ENCODE results near the gene ZNF605. TPM values are rescaled to one million over a fixed set of nuclear protein-coding genes. Genes with fewer than 3 reads are reported as not detected.

Gene ZNF605
- total and polyA plus RNA-seq, 2 of the 8 experiments (the other 6 are each of a cell fraction or from before 2014, with no cell fraction given) = 3.6 to 20.3 TPM

DNA sequence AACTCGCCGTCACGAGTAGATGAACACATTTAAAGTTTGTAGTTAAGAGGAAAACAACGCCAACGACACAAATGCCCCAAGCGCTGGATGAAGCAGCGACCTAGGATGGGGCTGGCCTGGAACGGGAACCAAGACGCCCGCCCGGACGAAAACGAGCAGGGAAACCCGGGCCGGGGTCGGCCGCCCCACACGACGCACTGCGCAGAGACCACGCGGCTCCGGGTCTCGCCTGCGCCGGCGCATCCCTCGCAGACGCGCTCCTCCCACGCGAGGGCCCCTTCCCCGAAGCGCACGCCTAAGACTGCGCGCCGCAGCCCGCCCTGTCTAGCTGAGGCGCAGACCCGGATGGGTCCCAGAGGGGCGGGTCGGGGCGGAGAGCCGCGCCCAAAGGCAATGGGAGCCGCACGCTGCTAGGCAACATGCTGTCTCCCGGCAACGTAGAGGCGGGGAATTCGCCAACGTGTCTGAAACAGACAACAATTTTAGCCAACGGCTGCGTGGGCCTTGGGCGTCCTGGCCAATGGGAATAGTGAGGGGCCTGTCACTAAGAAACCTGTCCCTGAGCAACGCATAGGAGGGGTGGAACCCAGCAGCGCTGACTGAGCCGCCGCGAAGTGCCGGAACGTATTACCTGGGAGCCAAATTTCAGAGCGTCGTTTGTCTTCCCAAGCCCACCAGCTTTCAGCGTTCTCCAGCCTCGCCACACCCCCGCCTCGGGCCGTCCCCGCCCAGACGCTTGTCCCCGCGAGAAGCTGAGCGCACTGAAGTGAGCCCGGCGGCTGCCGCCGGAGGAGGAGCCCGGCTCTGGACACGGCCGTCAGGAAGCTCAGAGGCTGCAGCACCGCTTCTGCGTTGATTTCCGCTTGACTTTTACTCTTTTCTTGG, 47.7 kb downstream of the ZNF605 start (continued):
- TF ChIP-seq CBX5 (IDR thresholded peaks at IDR 0.05; ENCODE audit: low read depth, low read length) (no peak), SP1 (IDR thresholded peaks at IDR 0.05; ENCODE audit: low read depth, low read length) (peak; percentile 98), RBBP5 (IDR thresholded peaks at IDR 0.05; ENCODE audit: borderline replicate concordance, low read depth, low read length) (peak; percentile 49; the same call in 1 of the 2 replicates), NRF1 (IDR thresholded peaks at IDR 0.05; ENCODE audit: low read depth, low read length) (peak; percentile 25; the same call in 1 of the 2 replicates), KDM4A (IDR thresholded peaks at IDR 0.05; ENCODE audit: low read depth, low read length, severe bottlenecking) (peak; percentile 82), BACH1 (IDR thresholded peaks at IDR 0.05; ENCODE audit: low read length) (no peak), ZNF274 (IDR thresholded peaks at IDR 0.05; ENCODE audit: borderline replicate concordance, extremely low read depth, low read length) (no peak), EP300 (IDR thresholded peaks at IDR 0.05; ENCODE audit: borderline replicate concordance in 1 of 2, low read depth in 2 of 2, low read length in 2 of 2) (no peak), CBX8 (IDR thresholded peaks at IDR 0.05; ENCODE audit: borderline replicate concordance, low read depth, low read length) (no peak), TAF1 (IDR thresholded peaks at IDR 0.05; ENCODE audit: low read depth, low read length) (peak; percentile 45), FOSL1 (IDR thresholded peaks at IDR 0.05; ENCODE audit: insufficient read depth, low read depth, low read length) (no peak), SIN3A (conservative IDR thresholded peaks at IDR 0.05 in 1 of 2, IDR thresholded peaks at IDR 0.05 in 1 of 2; ENCODE audit: low read depth in 1 of 2, low read length in 2 of 2) (peak; percentile 52 to 83; a peak in 3 of 4 replicates), SUZ12 (IDR thresholded peaks at IDR 0.05; ENCODE audit: low read length) (no peak), PHF8 (conservative IDR thresholded peaks at IDR 0.05; ENCODE audit: low read depth, low read length) (peak; percentile 54), GABPA (IDR thresholded peaks at IDR 0.05; ENCODE audit: borderline replicate concordance, insufficient read depth, low read length) (no peak)
- TF ChIP-seq, protein P1, sequence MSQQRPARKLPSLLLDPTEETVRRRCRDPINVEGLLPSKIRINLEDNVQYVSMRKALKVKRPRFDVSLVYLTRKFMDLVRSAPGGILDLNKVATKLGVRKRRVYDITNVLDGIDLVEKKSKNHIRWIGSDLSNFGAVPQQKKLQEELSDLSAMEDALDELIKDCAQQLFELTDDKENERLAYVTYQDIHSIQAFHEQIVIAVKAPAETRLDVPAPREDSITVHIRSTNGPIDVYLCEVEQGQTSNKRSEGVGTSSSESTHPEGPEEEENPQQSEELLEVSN (IDR thresholded peaks at IDR 0.05) = peak; percentile 82
- TF ChIP-seq, protein P2, sequence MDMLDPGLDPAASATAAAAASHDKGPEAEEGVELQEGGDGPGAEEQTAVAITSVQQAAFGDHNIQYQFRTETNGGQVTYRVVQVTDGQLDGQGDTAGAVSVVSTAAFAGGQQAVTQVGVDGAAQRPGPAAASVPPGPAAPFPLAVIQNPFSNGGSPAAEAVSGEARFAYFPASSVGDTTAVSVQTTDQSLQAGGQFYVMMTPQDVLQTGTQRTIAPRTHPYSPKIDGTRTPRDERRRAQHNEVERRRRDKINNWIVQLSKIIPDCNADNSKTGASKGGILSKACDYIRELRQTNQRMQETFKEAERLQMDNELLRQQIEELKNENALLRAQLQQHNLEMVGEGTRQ (IDR thresholded peaks at IDR 0.05; ENCODE audit: low read length) = no peak
- TF ChIP-seq, protein P3, sequence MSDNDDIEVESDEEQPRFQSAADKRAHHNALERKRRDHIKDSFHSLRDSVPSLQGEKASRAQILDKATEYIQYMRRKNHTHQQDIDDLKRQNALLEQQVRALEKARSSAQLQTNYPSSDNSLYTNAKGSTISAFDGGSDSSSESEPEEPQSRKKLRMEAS (IDR thresholded peaks at IDR 0.05) = peak; percentile 78
